Activated CD8-positive, alpha-beta T cell treated with anti-CD3 and anti-CD28 coated beads, Interleukin-2, amount 10 ng/mL, durations not matched to agents 7 days and 5 days (primary cell): ENCODE data around the gene PELI1. TPM values are rescaled to one million over a fixed set of nuclear protein-coding genes. Genes with fewer than 3 reads are reported as not detected.

Experiments
- ATAC-seq: fragments of 150-1000 bp; cut with Tn5 transposase; one replicate; pipeline ENCODE4 v1.10.0; 2021; ENCODE audit warnings: moderate library complexity
- CTCF ChIA-PET: fragments of 350-600 bp; sonication (Branson Sonifier 250); formaldehyde crosslinking; loops from one replicate; lab custom pipeline; 2021; ENCODE audit warnings: antibody characterized with exemption; lab: Charles Lee
- POLR2A ChIA-PET: fragments of 350-600 bp; sonication (Branson Sonifier 250); formaldehyde crosslinking; loops from one replicate; lab custom pipeline; 2021; ENCODE audit warnings: antibody characterized with exemption; lab: Charles Lee
- DNase-seq: peaks from one replicate; pipeline ENCODE4 v3.0.0-alpha.2; 2020
- H3K27ac Mint-ChIP-seq: one replicate; pipeline ENCODE4 v1.8.0; 2021; ENCODE audit warnings: mild to moderate bottlenecking, mixed read lengths
- H3K27me3 Mint-ChIP-seq: one replicate; pipeline ENCODE4 v1.8.0; 2021; ENCODE audit warnings: low read depth, mixed read lengths
- H3K36me3 Mint-ChIP-seq: one replicate; pipeline ENCODE4 v1.8.0; 2021; ENCODE audit warnings: low read depth, mixed read lengths
- H3K4me1 Mint-ChIP-seq: one replicate; pipeline ENCODE4 v1.8.0; 2021; ENCODE audit warnings: low read depth, mixed read lengths
- H3K4me3 Mint-ChIP-seq: one replicate; pipeline ENCODE4 v1.8.0; 2021; ENCODE audit warnings: mild to moderate bottlenecking, mixed read lengths
- H3K9me3 Mint-ChIP-seq: one replicate; pipeline ENCODE4 v1.8.0; 2022; ENCODE audit warnings: mixed read lengths; ENCODE audit not compliant: insufficient read depth
- total RNA-seq, 2 experiments: library from RNA; stranded (reverse); gene quantifications; one replicate each; pipeline ENCODE4 v1.2.3, GENCODE V29; 2021

Gene PELI1, protein sequence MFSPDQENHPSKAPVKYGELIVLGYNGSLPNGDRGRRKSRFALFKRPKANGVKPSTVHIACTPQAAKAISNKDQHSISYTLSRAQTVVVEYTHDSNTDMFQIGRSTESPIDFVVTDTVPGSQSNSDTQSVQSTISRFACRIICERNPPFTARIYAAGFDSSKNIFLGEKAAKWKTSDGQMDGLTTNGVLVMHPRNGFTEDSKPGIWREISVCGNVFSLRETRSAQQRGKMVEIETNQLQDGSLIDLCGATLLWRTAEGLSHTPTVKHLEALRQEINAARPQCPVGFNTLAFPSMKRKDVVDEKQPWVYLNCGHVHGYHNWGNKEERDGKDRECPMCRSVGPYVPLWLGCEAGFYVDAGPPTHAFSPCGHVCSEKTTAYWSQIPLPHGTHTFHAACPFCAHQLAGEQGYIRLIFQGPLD
- 10 to 100 TPM; 21.1 to 21.9 TPM for total RNA-seq

- Mint-ChIP-seq H3K27me3 (no peaks in the 10 kb centered on the region), H3K4me3 (peak within 1 kb of the TSS; percentile 97), H3K9me3 (no peaks in the 10 kb centered on the region), H3K4me1 (peaks cover 26% of the 10 kb centered on the region), H3K36me3 (peaks cover 11% of the 10 kb centered on the region), H3K27ac (peak within 1 kb of the TSS; percentile 97)
- ATAC-seq = peak; percentile 90
- ChIA-PET POLR2A (interaction anchor here (0.9 to 1.2 kb wide), 3 partner anchors 9 to 59 kb away, joined by 3 to 4 read pairs (median 3); no protein-coding TSS in a partner anchor), CTCF (interaction anchor here (1.9 to 3.4 kb wide), 2 partner anchors 13 to 95 kb away, joined by 5 to 18 read pairs; no protein-coding TSS in a partner anchor)
- peak; percentile 95 for DNase-seq
Observed at GRCh38 chr2:64144057-64145013, at the start of gene PELI1. Gene PELI1 (minus strand): TSS chr2:64144420. CDS start chr2:64108310, 36,110 bp downstream.

DNA sequence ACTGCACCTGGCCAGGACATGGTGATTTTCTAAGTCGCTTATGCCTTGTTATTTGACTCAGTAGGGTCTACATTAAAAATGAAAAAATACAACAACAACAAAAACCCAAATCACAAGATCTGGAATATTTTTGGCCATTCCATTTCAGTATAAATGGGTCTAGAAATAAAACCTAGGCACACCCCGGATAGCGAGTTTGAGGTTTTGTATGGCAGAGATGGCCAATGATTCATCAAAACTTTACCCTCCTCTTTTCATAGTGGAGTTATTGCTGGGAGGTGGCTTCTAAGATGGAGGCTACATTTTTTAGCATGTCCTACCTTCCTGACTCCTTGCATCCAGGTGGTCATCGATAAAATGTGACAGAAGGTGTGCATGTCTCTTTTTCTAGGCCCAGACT lies 49.3 kb upstream of the PELI1 start:
- Mint-ChIP-seq H3K9me3 (no peaks in the 10 kb centered on the region), H3K27me3 (peaks cover 3% of the 10 kb centered on the region), H3K27ac (no peak overlapping the region), H3K4me3 (no peak overlapping the region), H3K36me3 (no peaks in the 10 kb centered on the region), H3K4me1 (peaks cover 5% of the 10 kb centered on the region)
- POLR2A ChIA-PET = no interaction called here
- ATAC-seq (no peak), DNase-seq (no peak)
- CTCF ChIA-PET = no interaction called here

GRCh38 chr2:64192664-64193105 lies 48.5 kb upstream of the PELI1 start:
- peaks cover 3% of the 10 kb centered on the region for H3K27me3 Mint-ChIP-seq
- no peaks in the 10 kb centered on the region for H3K36me3 Mint-ChIP-seq
- POLR2A ChIA-PET = no interaction called here
- no peak overlapping the region for H3K27ac Mint-ChIP-seq
- CTCF ChIA-PET = no interaction called here
- no peak for ATAC-seq
- H3K9me3 Mint-ChIP-seq = no peaks in the 10 kb centered on the region
- no peak overlapping the region for H3K4me3 Mint-ChIP-seq
- peaks cover 5% of the 10 kb centered on the region for H3K4me1 Mint-ChIP-seq
- DNase-seq = no peak

DNA sequence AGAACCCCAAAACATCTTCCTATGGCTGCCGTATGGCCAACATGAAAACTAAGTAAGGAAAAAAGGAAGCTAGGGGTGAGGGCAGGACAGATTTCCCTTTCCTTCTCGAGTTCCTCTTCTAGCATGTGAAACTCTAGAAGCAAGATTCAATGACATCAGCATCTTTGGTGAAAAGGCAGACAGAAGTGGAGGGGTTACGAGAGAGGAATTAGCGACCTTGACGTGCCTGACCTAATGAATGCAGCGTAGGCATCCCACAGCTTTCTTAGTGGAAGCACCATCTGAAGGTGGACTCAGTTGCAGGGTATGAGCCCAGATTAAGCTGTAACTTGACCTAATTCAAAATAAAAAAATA lies 47.9 kb upstream of the PELI1 start:
- Mint-ChIP-seq H3K36me3 (no peaks in the 10 kb centered on the region), H3K27me3 (peaks cover 3% of the 10 kb centered on the region), H3K27ac (no peak overlapping the region), H3K9me3 (no peaks in the 10 kb centered on the region), H3K4me3 (no peak overlapping the region), H3K4me1 (peaks cover 5% of the 10 kb centered on the region)
- DNase-seq (no peak), ATAC-seq (no peak)
- ChIA-PET CTCF (interaction anchor here (0.6 kb wide), 1 partner anchor 41 kb away, joined by 3 read pairs; no protein-coding TSS in a partner anchor), POLR2A (no interaction called here)

- peaks cover 5% of the 10 kb centered on the region for H3K27me3 Mint-ChIP-seq
- no peaks in the 10 kb centered on the region for H3K36me3 Mint-ChIP-seq
- H3K4me3 Mint-ChIP-seq = no peak overlapping the region
- no peak for DNase-seq
- POLR2A ChIA-PET = no interaction called here
- no peak overlapping the region for H3K27ac Mint-ChIP-seq
- no peak for ATAC-seq
- H3K9me3 Mint-ChIP-seq = no peaks in the 10 kb centered on the region
- H3K4me1 Mint-ChIP-seq = peaks cover 5% of the 10 kb centered on the region
- CTCF ChIA-PET = no interaction called here
Observed at GRCh38 chr2:64189586-64189985, 45.4 kb upstream of the PELI1 start.

GRCh38 chr2:64189167-64189566 lies 44.9 kb upstream of the PELI1 start:
- H3K4me1 Mint-ChIP-seq = peaks cover 5% of the 10 kb centered on the region
- ChIA-PET POLR2A (no interaction called here), CTCF (no interaction called here)
- H3K27me3 Mint-ChIP-seq = peaks cover 5% of the 10 kb centered on the region
- no peak overlapping the region for H3K4me3 Mint-ChIP-seq
- H3K9me3 Mint-ChIP-seq = no peaks in the 10 kb centered on the region
- H3K36me3 Mint-ChIP-seq = no peaks in the 10 kb centered on the region
- DNase-seq (no peak), ATAC-seq (no peak)
- no peak overlapping the region for H3K27ac Mint-ChIP-seq

GRCh38 chr2:64186699-64187605 lies 42.7 kb upstream of the PELI1 start:
- H3K27ac Mint-ChIP-seq = no peak overlapping the region
- CTCF ChIA-PET = interaction anchor here (1.0 to 1.4 kb wide), 3 partner anchors 9 to 71 kb away, joined by 3 read pairs; no protein-coding TSS in a partner anchor
- peaks cover 3% of the 10 kb centered on the region for H3K4me1 Mint-ChIP-seq
- H3K36me3 Mint-ChIP-seq = no peaks in the 10 kb centered on the region
- no peaks in the 10 kb centered on the region for H3K9me3 Mint-ChIP-seq
- POLR2A ChIA-PET = no interaction called here
- no peak overlapping the region for H3K4me3 Mint-ChIP-seq
- no peak for ATAC-seq
- no peak for DNase-seq
- H3K27me3 Mint-ChIP-seq = peaks cover 5% of the 10 kb centered on the region

- POLR2A ChIA-PET = interaction anchor here (0.9 kb wide), 1 partner anchor 25 kb away, joined by 4 read pairs; no protein-coding TSS in a partner anchor
- Mint-ChIP-seq H3K27ac (no peak overlapping the region), H3K27me3 (peaks cover 3% of the 10 kb centered on the region), H3K9me3 (no peaks in the 10 kb centered on the region), H3K36me3 (no peaks in the 10 kb centered on the region), H3K4me1 (peaks cover 8% of the 10 kb centered on the region), H3K4me3 (no peak overlapping the region)
- DNase-seq (no peak), ATAC-seq (no peak)
- CTCF ChIA-PET = interaction anchor here (0.8 to 1.4 kb wide), 3 partner anchors 43 to 152 kb away, joined by 3 read pairs; no protein-coding TSS in a partner anchor
Observed at GRCh38 chr2:64179582-64180321, 35.5 kb upstream of the PELI1 start.

DNA sequence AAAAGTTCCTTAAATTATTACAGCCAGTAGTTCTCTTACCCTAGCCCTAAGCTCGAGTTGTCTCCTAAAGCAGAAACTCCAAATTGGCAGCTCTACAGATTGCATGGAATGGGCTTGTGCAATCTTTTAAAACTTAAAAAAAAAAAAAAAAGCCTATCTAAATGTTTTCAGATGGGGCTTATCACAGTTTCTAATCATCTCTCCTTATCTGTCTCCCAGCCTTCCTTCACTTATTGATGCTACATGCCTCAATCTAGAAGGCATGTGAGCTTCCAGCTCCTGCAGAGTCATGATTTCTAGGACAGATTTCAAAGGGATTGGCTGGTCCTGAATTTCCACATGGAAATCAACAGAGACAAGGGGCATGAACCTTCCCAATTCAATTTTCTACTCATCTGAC lies 33.1 kb upstream of the PELI1 start:
- H3K4me1 Mint-ChIP-seq = peaks cover 8% of the 10 kb centered on the region
- CTCF ChIA-PET = interaction anchor here (1.0 to 1.1 kb wide), 2 partner anchors 10 to 150 kb away, joined by 3 read pairs; no protein-coding TSS in a partner anchor
- ATAC-seq = no peak
- no peak for DNase-seq
- no peak overlapping the region for H3K27ac Mint-ChIP-seq
- H3K27me3 Mint-ChIP-seq = peaks cover 3% of the 10 kb centered on the region
- no peaks in the 10 kb centered on the region for H3K9me3 Mint-ChIP-seq
- POLR2A ChIA-PET = no interaction called here
- H3K36me3 Mint-ChIP-seq = no peaks in the 10 kb centered on the region
- H3K4me3 Mint-ChIP-seq = no peak overlapping the region

- Mint-ChIP-seq H3K4me1 (peaks cover 5% of the 10 kb centered on the region), H3K27ac (no peak overlapping the region), H3K36me3 (no peaks in the 10 kb centered on the region), H3K27me3 (peaks cover 3% of the 10 kb centered on the region), H3K4me3 (no peak overlapping the region), H3K9me3 (no peaks in the 10 kb centered on the region)
- DNase-seq = no peak
- ATAC-seq = no peak
- CTCF ChIA-PET = no interaction called here
- POLR2A ChIA-PET = interaction anchor here (0.8 kb wide), 1 partner anchor 53 kb away, joined by 3 read pairs; no protein-coding TSS in a partner anchor
Observed at GRCh38 chr2:64175419-64176197, 31.4 kb upstream of the PELI1 start.
